Trophoblast cell (in vitro differentiated cells and primary cell): Measurements from ENCODE around the gene NINJ2.

Experiments used
- DNase-seq, 2 donors: peaks; one replicate each; pipeline ENCODE4 v3.0.0-alpha.2; 2016
- H2AFZ ChIP-seq: 2 replicates; pipeline ENCODE4 v1.6.1; 2013; ENCODE audit warnings: low read length, moderate library complexity, mild to moderate bottlenecking; ENCODE audit not compliant: insufficient read depth, poor library complexity
- H2AK5ac ChIP-seq: 2 replicates; pipeline ENCODE4 v1.6.1; 2013; ENCODE audit warnings: mild to moderate bottlenecking, low read length
- H2BK120ac ChIP-seq: 2 replicates; pipeline ENCODE4 v1.6.1; 2013; ENCODE audit warnings: low read length, mild to moderate bottlenecking, moderate library complexity; ENCODE audit not compliant: insufficient read depth, poor library complexity
- H2BK12ac ChIP-seq: 2 replicates; pipeline ENCODE4 v1.6.1; 2013; ENCODE audit warnings: mild to moderate bottlenecking, low read length, moderate library complexity
- H2BK5ac ChIP-seq: 2 replicates; pipeline ENCODE4 v1.6.1; 2013; ENCODE audit warnings: low read length, low read depth, moderate library complexity, mild to moderate bottlenecking; ENCODE audit not compliant: poor library complexity
- H3K14ac ChIP-seq: 2 replicates; pipeline ENCODE4 v1.6.1; 2013; ENCODE audit warnings: mild to moderate bottlenecking, low read length
- H3K18ac ChIP-seq: 2 replicates; pipeline ENCODE4 v1.6.1; 2013; ENCODE audit warnings: mild to moderate bottlenecking, low read length
- H3K23ac ChIP-seq: 2 replicates; pipeline ENCODE4 v1.6.1; 2013; ENCODE audit warnings: low read length
- H3K27ac ChIP-seq: 2 replicates; pipeline ENCODE4 v1.5.1; 2013; ENCODE audit warnings: low read depth, mild to moderate bottlenecking, inconsistent platforms, low read length, moderate library complexity
- H3K27me3 ChIP-seq: 2 replicates; pipeline ENCODE4 v1.6.1; 2013; ENCODE audit warnings: inconsistent platforms, mild to moderate bottlenecking, low read length, moderate library complexity; ENCODE audit not compliant: insufficient read depth
- H3K36me3 ChIP-seq, 2 experiments: 1 replicate in 1 of 2; 2 replicates in 1 of 2; pipeline ENCODE4 v1.6.1; 2013; ENCODE audit warnings: low read length in 2 of 2, mild to moderate bottlenecking in 2 of 2, moderate library complexity in 1 of 2; ENCODE audit not compliant: insufficient read depth in 2 of 2, control insufficient read depth in 1 of 2
- H3K4ac ChIP-seq: 2 replicates; pipeline ENCODE4 v1.6.1; 2013; ENCODE audit warnings: low read depth, mild to moderate bottlenecking, low read length, moderate library complexity
- H3K4me1 ChIP-seq, 2 experiments: 1 replicate in 1 of 2; 2 replicates in 1 of 2; pipeline ENCODE4 v1.6.1; 2013; ENCODE audit warnings: low read length in 2 of 2, mild to moderate bottlenecking in 2 of 2, moderate library complexity in 1 of 2; ENCODE audit not compliant: insufficient read depth in 2 of 2, control insufficient read depth in 1 of 2
- H3K4me2 ChIP-seq: 2 replicates; pipeline ENCODE4 v1.6.1; 2013; ENCODE audit warnings: inconsistent platforms, mild to moderate bottlenecking, low read length, moderate library complexity
- H3K4me3 ChIP-seq: 2 replicates; pipeline ENCODE4 v1.5.1; 2013; ENCODE audit warnings: mild to moderate bottlenecking, low read depth, low read length, inconsistent platforms
- H3K79me1 ChIP-seq: one replicate; pipeline ENCODE4 v1.6.1; 2013; ENCODE audit warnings: low read length
- H3K79me2 ChIP-seq: 2 replicates; pipeline ENCODE4 v1.6.1; 2013; ENCODE audit warnings: low read length, mild to moderate bottlenecking; ENCODE audit not compliant: control insufficient read depth, insufficient read depth, poor library complexity
- H3K9ac ChIP-seq: 2 replicates; pipeline ENCODE4 v1.6.1; 2013; ENCODE audit warnings: mild to moderate bottlenecking, low read length
- H3K9me3 ChIP-seq: 2 replicates; pipeline ENCODE4 v1.6.1; 2013; ENCODE audit warnings: low read depth, mild to moderate bottlenecking, control low read depth, inconsistent platforms, low read length; ENCODE audit not compliant: insufficient read depth
- H4K12ac ChIP-seq: 2 replicates; pipeline ENCODE4 v1.6.1; 2013; ENCODE audit warnings: low read depth, mild to moderate bottlenecking, low read length, moderate library complexity
- H4K8ac ChIP-seq: 2 replicates; pipeline ENCODE4 v1.6.1; 2013; ENCODE audit warnings: low read depth, mild to moderate bottlenecking, low read length, moderate library complexity
- H4K91ac ChIP-seq: one replicate; pipeline ENCODE4 v1.6.1; 2013; ENCODE audit warnings: low read depth, mild to moderate bottlenecking, low read length, moderate library complexity
- WGBS: extraction: QIAGEN DNeasy Blood & Tissue Kit; methylation state at CpG from one replicate; pipeline ENCODE4 v1.1.7; 2013; ENCODE audit warnings: missing lambda C conversion rate; ENCODE audit not compliant: insufficient read length, insufficient coverage; ENCODE audit errors: extremely low coverage; 5-methylcytosine and 5-hydroxymethylcytosine counted together

Gene NINJ2

GRCh38 chr12:583251-583869 is 79.9 kb downstream of the NINJ2 start:
- Histone ChIP-seq H3K14ac (no peak overlapping the region), H3K36me3 (no peaks in the 10 kb centered on the region), H2BK5ac (no peak overlapping the region), H2AK5ac (no peak overlapping the region), H3K27me3 (no peaks in the 10 kb centered on the region), H3K4me3 (no peak overlapping the region), H4K12ac (no peak overlapping the region), H2AFZ (no peak overlapping the region), H3K79me1 (no peaks in the 10 kb centered on the region), H4K91ac (no peak overlapping the region), H3K27ac (no peak overlapping the region), H3K9ac (no peak overlapping the region), H3K4ac (no peak overlapping the region), H3K4me2 (no peak overlapping the region), H2BK12ac (no peak overlapping the region), H3K23ac (no peak overlapping the region), H3K4me1 (peaks cover 0 to under 1% of the 10 kb centered on the region in 2 experiments), H2BK120ac (no peak overlapping the region), H3K9me3 (peaks cover 4% of the 10 kb centered on the region), H3K18ac (no peak overlapping the region), H3K79me2 (no peaks in the 10 kb centered on the region), H4K8ac (no peak overlapping the region)
- no CpG with 5 or more reads among the region's 13 CpGs for WGBS
- no peak for DNase-seq

- Histone ChIP-seq H3K4me1 (peaks cover 0 to 3% of the 10 kb centered on the region in 2 experiments), H4K12ac (no peak overlapping the region), H2BK120ac (no peak overlapping the region), H3K4me2 (no peak overlapping the region), H2AFZ (no peak overlapping the region), H2BK12ac (no peak overlapping the region), H2AK5ac (no peak overlapping the region), H3K79me2 (no peaks in the 10 kb centered on the region), H3K18ac (no peak overlapping the region), H3K23ac (no peak overlapping the region), H3K27me3 (no peaks in the 10 kb centered on the region), H3K9me3 (no peaks in the 10 kb centered on the region), H2BK5ac (no peak overlapping the region), H3K14ac (no peak overlapping the region), H3K79me1 (peaks cover under 1% of the 10 kb centered on the region), H3K9ac (no peak overlapping the region), H3K36me3 (no peaks in the 10 kb centered on the region), H3K27ac (no peak overlapping the region), H4K8ac (no peak overlapping the region), H3K4ac (no peak overlapping the region), H4K91ac (no peak overlapping the region), H3K4me3 (no peak overlapping the region)
- no CpG with 5 or more reads among the region's 9 CpGs for WGBS
- DNase-seq: no peak
These were observed 81.5 kb downstream of the NINJ2 start for GRCh38 chr12:581746-582145.

- no peak overlapping the region for H2BK5ac ChIP-seq
- H3K27ac ChIP-seq: no peak overlapping the region
- no peaks in the 10 kb centered on the region for H3K9me3 ChIP-seq
- no peak overlapping the region for H3K4me2 ChIP-seq
- no peaks in the 10 kb centered on the region for H3K79me2 ChIP-seq
- peaks cover 2 to 3% of the 10 kb centered on the region in 2 experiments for H3K4me1 ChIP-seq
- H2BK12ac ChIP-seq: no peak overlapping the region
- H3K79me1 ChIP-seq: peaks cover 4% of the 10 kb centered on the region
- H3K4ac ChIP-seq: no peak overlapping the region
- H2AFZ ChIP-seq: no peak overlapping the region
- H4K8ac ChIP-seq: no peak overlapping the region
- no peak overlapping the region for H4K91ac ChIP-seq
- H2AK5ac ChIP-seq: no peak overlapping the region
- no peak overlapping the region for H4K12ac ChIP-seq
- no CpG with 5 or more reads among the region's 5 CpGs for WGBS
- H3K9ac ChIP-seq: no peak overlapping the region
- no peak overlapping the region for H3K14ac ChIP-seq
- H3K36me3 ChIP-seq: no peaks in the 10 kb centered on the region
- H3K23ac ChIP-seq: no peak overlapping the region
- no peak overlapping the region for H3K4me3 ChIP-seq
- H3K18ac ChIP-seq: no peak overlapping the region
- no peak overlapping the region for H2BK120ac ChIP-seq
- no peak for DNase-seq
- H3K27me3 ChIP-seq: no peaks in the 10 kb centered on the region
These were observed 81.9 kb downstream of the NINJ2 start for GRCh38 chr12:581321-581720.

GRCh38 chr12:580813-581212 is 82.4 kb downstream of the NINJ2 start:
- DNase-seq: no peak
- H4K91ac ChIP-seq: no peak overlapping the region
- no peaks in the 10 kb centered on the region for H3K27me3 ChIP-seq
- no peak overlapping the region for H2AK5ac ChIP-seq
- H2BK12ac ChIP-seq: no peak overlapping the region
- no peak overlapping the region for H2AFZ ChIP-seq
- H3K9me3 ChIP-seq: no peaks in the 10 kb centered on the region
- no peak overlapping the region for H3K18ac ChIP-seq
- H3K79me1 ChIP-seq: peaks cover 8% of the 10 kb centered on the region
- H3K27ac ChIP-seq: no peak overlapping the region
- no peak overlapping the region for H3K4ac ChIP-seq
- no peaks in the 10 kb centered on the region for H3K79me2 ChIP-seq
- no peak overlapping the region for H2BK120ac ChIP-seq
- H4K8ac ChIP-seq: no peak overlapping the region
- no peak overlapping the region for H3K23ac ChIP-seq
- no peak overlapping the region for H3K4me3 ChIP-seq
- H2BK5ac ChIP-seq: no peak overlapping the region
- no peak overlapping the region for H4K12ac ChIP-seq
- no CpG with 5 or more reads among the region's 4 CpGs for WGBS
- H3K14ac ChIP-seq: no peak overlapping the region
- H3K9ac ChIP-seq: no peak overlapping the region
- peaks cover 3 to 4% of the 10 kb centered on the region in 2 experiments for H3K4me1 ChIP-seq
- H3K4me2 ChIP-seq: no peak overlapping the region
- H3K36me3 ChIP-seq: no peaks in the 10 kb centered on the region
